ENCODE data around the gene ADAM12.

DNA sequence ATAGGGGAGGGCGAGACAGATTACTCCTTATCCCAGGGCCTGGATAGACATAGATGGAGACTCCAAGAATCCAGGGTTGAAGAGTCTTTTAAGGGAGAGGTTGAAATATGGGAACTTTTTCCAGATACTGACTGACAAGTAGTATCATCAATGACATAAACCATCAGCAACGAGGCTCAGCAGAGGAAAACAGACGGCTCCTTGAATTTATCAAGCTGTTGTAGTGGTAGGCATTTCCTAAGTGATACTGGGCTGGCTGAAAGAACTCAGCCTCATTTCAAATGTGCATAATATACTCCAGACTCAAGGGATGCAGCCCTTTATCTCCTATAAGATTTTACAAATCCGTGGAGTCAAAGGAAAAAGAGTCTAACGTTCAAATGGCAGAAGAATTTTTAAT, 341.4 kb downstream of the ADAM12 start:
- TF ChIP-seq, protein P1, sequence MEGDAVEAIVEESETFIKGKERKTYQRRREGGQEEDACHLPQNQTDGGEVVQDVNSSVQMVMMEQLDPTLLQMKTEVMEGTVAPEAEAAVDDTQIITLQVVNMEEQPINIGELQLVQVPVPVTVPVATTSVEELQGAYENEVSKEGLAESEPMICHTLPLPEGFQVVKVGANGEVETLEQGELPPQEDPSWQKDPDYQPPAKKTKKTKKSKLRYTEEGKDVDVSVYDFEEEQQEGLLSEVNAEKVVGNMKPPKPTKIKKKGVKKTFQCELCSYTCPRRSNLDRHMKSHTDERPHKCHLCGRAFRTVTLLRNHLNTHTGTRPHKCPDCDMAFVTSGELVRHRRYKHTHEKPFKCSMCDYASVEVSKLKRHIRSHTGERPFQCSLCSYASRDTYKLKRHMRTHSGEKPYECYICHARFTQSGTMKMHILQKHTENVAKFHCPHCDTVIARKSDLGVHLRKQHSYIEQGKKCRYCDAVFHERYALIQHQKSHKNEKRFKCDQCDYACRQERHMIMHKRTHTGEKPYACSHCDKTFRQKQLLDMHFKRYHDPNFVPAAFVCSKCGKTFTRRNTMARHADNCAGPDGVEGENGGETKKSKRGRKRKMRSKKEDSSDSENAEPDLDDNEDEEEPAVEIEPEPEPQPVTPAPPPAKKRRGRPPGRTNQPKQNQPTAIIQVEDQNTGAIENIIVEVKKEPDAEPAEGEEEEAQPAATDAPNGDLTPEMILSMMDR (IDR thresholded peaks at IDR 0.05), result no peak
- TF ChIP-seq EP300 (IDR thresholded peaks at IDR 0.05), result no peak
